ENCODE results near the gene USP54. TPM values are rescaled to one million over a fixed set of nuclear protein-coding genes. Genes with fewer than 3 reads are reported as not detected.
"Not testable (repeated sequence)": the region's sequence is repeated elsewhere in the genome, so short reads cannot be mapped to it uniquely, and the experiment has no call there.

Gene USP54
- total RNA-seq, 4 donors from 2014 or later: 45.6 to 54.8 (median 46.7) TPM

DNA sequence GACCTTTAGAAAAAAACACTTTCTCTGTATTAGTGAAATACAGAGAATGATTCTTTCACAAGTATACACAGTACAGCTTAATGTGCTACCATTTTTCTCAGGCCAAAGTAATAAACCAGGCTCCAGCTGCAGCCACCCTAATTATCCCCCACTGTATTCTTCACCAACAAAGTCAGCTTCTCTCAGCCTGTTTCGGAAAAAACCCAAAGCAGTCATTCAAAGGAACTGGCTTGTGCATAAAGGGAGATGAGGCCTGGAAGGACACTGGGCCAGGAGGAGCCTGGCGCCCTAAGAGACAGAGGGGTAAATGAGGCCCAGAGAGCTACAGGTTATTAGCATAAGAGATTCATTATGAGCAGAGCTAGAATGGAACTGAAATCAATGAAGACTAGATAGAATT lies 9.2 kb downstream of the USP54 start:
- Histone ChIP-seq H3K36me3 (no peaks in the 10 kb centered on the region), H3K27ac (replicated peaks in 1 of 4) (peak overlapping the region; percentile 1 to 64 (median 50)), H3K4me3 (no peak overlapping the region), H3K4me1 (peaks cover 29 to 68% (median 58%) of the 10 kb centered on the region in 4 donors), H3K9me3 (no peaks in the 10 kb centered on the region), H3K27me3 (no peaks in the 10 kb centered on the region)
- no peak for DNase-seq (ENCODE audit: extremely low spot score)
- WGBS: 86% methylated on average over 2 of the region's 2 CpGs
- TF ChIP-seq, protein P1, sequence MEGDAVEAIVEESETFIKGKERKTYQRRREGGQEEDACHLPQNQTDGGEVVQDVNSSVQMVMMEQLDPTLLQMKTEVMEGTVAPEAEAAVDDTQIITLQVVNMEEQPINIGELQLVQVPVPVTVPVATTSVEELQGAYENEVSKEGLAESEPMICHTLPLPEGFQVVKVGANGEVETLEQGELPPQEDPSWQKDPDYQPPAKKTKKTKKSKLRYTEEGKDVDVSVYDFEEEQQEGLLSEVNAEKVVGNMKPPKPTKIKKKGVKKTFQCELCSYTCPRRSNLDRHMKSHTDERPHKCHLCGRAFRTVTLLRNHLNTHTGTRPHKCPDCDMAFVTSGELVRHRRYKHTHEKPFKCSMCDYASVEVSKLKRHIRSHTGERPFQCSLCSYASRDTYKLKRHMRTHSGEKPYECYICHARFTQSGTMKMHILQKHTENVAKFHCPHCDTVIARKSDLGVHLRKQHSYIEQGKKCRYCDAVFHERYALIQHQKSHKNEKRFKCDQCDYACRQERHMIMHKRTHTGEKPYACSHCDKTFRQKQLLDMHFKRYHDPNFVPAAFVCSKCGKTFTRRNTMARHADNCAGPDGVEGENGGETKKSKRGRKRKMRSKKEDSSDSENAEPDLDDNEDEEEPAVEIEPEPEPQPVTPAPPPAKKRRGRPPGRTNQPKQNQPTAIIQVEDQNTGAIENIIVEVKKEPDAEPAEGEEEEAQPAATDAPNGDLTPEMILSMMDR (IDR thresholded peaks at IDR 0.05): no peak
- intact Hi-C loops (cut with DNase I): no loop called here

DNA sequence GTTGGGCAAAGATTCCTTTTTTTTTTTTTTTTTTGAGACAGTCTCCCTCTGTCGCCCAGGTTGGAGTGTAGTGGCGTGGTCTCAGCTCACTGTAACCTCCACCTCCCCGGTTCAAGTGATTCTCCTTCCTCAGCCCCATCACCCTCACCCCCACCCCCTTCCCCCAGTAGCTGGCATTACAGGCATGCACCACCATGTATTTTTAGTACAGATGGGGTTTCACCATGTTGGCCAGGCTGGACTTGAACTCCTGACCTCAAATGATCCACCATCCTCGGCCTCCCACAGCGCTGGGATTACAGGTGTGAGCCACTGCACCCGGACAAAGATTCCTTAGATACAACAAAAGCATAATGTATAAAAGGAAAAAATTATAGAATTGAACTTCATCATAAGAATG lies 12.2 kb downstream of the USP54 start:
- DNase-seq (ENCODE audit: extremely low spot score); H3K9me3 ChIP-seq; H3K36me3 ChIP-seq; intact Hi-C loops (cut with DNase I); H3K27me3 ChIP-seq; H3K4me3 ChIP-seq: not testable (repeated sequence)
- Histone ChIP-seq H3K27ac (replicated peaks in 1 of 4) (peak overlapping the region; percentile 81 to 89 (median 88)), H3K4me1 (peaks cover 30 to 58% (median 42%) of the 10 kb centered on the region in 4 donors)
- 79% methylated on average over 6 of the region's 6 CpGs for WGBS

DNA sequence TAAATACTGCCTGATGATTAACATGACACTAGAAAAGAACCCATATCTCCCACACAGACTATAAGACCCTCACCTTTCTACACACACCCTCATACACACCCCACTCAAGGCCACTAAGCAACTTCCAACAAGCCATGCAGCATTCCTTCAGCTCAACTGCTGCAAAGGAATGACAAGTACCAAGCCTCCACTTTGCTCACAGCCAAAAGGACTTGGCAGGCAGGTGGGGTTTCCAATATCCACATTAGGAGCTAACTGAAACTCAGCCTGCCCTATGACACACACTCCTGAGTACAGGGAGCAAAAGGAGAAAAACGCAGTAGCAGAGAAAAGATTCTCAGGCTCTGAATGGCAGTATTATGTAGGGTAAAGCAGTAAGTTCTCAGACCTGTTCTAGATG lies 13.4 kb downstream of the USP54 start:
- Histone ChIP-seq H3K27me3 (no peaks in the 10 kb centered on the region), H3K4me1 (peaks cover 30 to 68% (median 48%) of the 10 kb centered on the region in 4 donors), H3K36me3 (no peaks in the 10 kb centered on the region), H3K27ac (replicated peaks in 1 of 4) (peak overlapping the region; percentile 81 to 89 (median 88)), H3K4me3 (no peak overlapping the region), H3K9me3 (no peaks in the 10 kb centered on the region)
- TF ChIP-seq EP300 (IDR thresholded peaks at IDR 0.05) (peak; percentile 21), POLR2AphosphoS5 (IDR thresholded peaks at IDR 0.05) (peak; percentile 85 to 96)
- TF ChIP-seq, protein P1 (IDR thresholded peaks at IDR 0.05): no peak
- WGBS: 38% methylated on average over 1 of the region's 1 CpG
- DNase-seq (ENCODE audit: extremely low spot score): peak; percentile 93
- intact Hi-C loops (cut with DNase I): no loop called here

DNA sequence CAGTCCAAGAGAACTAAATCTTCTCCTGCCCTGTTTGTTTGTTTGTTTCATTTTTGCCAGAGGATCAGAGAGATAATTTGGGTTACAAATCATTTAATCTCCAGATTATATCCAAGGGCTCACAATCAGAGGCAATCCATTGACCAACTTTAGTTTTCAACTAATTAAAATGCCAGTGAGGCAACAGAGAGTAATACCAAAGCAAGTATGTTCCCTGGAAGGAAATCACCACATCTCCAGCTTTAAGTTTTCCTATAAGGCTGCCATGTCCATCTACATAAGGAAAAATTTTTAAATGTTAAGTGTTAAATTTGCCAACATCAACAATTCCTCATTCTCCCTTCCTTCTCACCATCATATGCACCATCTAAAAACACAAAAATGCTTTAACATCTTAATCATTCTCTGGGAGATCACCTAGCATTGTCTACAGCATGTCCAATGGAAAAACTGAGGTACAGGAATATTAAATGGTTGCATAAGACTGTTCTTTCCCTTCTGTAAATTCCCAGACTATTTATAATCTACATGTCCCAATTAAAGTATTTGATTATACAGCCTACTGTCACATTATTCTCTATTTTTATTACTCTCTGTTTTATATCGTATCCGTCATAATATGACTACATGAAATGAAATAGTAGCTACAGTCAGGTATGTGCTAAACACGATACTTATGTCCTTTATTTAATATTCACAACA lies 14.1 kb downstream of the USP54 start:
- Histone ChIP-seq H3K9me3 (no peaks in the 10 kb centered on the region), H3K4me1 (peaks cover 30 to 64% (median 47%) of the 10 kb centered on the region in 4 donors), H3K36me3 (no peaks in the 10 kb centered on the region), H3K27me3 (no peaks in the 10 kb centered on the region), H3K4me3 (peak overlapping the region in 3 of 4 donors; percentile 50 to 59 (median 55)), H3K27ac (replicated peaks in 1 of 4) (peak overlapping the region; percentile 81 to 89 (median 88))
- WGBS: 46% methylated on average over 3 of the region's 3 CpGs
- no peak for DNase-seq (ENCODE audit: extremely low spot score)
- intact Hi-C loops (cut with DNase I): no loop called here
- TF ChIP-seq POLR2AphosphoS5 (IDR thresholded peaks at IDR 0.05) (no peak), POLR2A (IDR thresholded peaks at IDR 0.05; ENCODE audit: low read depth) (no peak), EP300 (IDR thresholded peaks at IDR 0.05) (no peak)
- TF ChIP-seq, protein P1 (IDR thresholded peaks at IDR 0.05): no peak

DNA sequence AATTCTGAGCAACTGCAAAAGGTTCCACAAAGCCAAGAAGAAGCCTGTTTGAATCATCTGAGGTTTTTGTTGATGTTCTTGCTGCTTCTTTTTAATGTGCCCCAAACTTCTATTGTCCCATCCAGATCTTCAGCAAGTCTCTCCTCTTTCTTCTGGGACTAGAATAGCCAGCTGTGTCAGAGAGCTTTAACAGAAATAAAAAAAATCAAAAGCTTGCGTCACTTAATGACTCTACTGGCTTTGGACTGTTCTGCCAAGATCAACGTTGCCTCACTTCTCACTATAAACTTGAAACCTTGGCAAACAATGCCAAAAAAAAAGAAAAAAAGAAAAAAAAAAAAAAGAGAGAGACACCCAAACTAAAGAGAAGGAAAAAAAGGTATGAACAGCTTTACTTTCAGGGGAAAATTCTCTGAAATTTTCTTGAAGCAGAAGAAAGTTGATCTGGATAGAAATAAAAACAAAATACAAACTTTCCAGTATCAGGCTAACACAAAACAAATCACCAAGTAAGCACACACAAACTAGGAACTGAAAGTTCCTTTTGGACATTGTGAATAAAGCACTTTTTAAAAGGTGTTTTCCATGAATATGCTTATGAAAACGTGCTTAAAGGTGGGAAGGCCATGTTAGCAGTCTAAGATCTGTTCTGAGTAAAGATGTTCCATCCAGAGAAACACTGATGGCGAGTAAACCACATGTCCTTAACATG lies 14.8 kb downstream of the USP54 start:
- Histone ChIP-seq H3K4me3 (peak overlapping the region; percentile 50 to 59 (median 56)), H3K27me3 (no peaks in the 10 kb centered on the region), H3K36me3 (peaks cover 0 to under 1% (median 0%) of the 10 kb centered on the region in 4 donors), H3K27ac (replicated peaks in 1 of 4) (peak overlapping the region; percentile 81 to 89 (median 88)), H3K4me1 (peaks cover 30 to 60% (median 46%) of the 10 kb centered on the region in 4 donors), H3K9me3 (no peaks in the 10 kb centered on the region)
- 33% methylated on average over 4 of the region's 4 CpGs for WGBS
- TF ChIP-seq POLR2A (IDR thresholded peaks at IDR 0.05; ENCODE audit: low read depth) (peak; percentile 61), EP300 (IDR thresholded peaks at IDR 0.05) (peak; percentile 36), POLR2AphosphoS5 (IDR thresholded peaks at IDR 0.05) (peak; percentile 69 to 98)
- TF ChIP-seq, protein P1 (IDR thresholded peaks at IDR 0.05): no peak
- no peak for DNase-seq (ENCODE audit: extremely low spot score)
- intact Hi-C loops (cut with DNase I): no loop called here

DNA sequence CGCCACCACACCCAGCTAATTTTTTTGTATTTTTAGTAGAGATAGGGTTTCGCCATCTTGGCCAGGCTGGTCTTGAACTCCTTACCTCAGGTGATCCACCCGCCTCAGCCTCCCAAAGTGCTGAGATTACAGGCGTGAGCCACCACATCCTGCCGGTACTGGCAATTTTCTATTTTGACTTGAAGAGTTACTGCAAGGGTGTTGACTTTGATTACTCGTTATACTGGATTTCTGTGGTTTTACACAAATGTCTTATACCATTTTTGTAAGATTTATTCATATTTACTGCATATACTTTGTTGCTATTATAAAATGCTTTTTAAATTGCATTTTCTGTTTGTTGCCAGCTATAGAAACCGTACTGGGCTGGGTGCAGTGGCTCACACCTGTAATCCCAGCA lies 24.1 kb downstream of the USP54 start:
- intact Hi-C loops (cut with DNase I); H3K9me3 ChIP-seq; DNase-seq (ENCODE audit: extremely low spot score); H3K27ac ChIP-seq (replicated peaks in 1 of 4); H3K27me3 ChIP-seq; H3K4me3 ChIP-seq: not testable (repeated sequence)
- H3K4me1 ChIP-seq: peaks cover 0 to 25% (median 10%) of the 10 kb centered on the region in 4 donors
- 96% methylated on average over 7 of the region's 7 CpGs for WGBS
- peaks cover 9 to 44% (median 17%) of the 10 kb centered on the region in 4 donors for H3K36me3 ChIP-seq
